Middle frontal gyrus (tissue), 1 donor: ENCODE results near the gene RER1.
A peak's percentile ranks its signal among the peaks of the same experiment; 100 is the strongest.

Experiments
- DNase-seq: peaks from one replicate; pipeline ENCODE4 v3.0.0-alpha.2; 2015; ENCODE audit warnings: low spot score; ENCODE audit errors: extremely low spot score

Gene RER1

DNA sequence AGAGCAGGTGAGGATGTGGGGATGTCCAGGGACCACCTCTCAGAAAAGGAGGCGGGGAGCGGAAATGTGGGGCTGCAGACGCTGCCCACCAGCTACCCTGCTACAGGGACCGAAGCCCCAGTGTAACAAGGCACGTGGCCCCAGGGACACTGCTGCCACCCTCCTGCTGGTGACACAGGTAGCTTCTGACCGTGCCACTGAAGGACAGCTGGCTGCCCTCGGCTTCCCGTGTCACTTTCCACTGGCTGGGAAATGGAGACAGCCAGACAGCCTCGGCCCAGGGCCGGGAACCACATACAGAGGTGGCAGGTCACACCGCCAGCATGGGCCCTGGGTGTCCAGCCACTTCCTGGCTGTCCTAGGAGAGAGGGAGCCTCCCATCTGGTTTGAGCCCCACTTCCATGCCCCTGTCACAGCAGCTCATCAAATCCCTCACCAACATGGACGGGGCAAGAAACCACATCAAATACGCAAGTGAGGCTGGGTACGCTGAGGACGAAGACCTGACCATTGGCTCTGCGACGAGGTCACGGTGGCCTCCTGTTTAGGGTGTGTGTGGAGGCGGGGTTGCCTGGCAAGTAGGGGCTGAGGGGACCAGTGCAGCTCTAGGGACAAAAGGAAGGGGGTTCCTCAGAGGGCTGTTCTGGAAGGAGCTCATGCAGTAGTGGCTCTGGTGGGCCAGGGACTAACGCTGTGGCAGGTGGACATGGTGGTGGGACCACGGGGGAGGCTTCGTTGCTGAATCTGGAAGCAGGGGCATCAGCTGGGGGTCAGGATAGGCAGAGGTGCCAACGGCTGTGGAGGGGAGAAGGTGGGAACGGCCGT is 15.7 kb downstream of the RER1 start:
- DNase-seq = no peak

DNA sequence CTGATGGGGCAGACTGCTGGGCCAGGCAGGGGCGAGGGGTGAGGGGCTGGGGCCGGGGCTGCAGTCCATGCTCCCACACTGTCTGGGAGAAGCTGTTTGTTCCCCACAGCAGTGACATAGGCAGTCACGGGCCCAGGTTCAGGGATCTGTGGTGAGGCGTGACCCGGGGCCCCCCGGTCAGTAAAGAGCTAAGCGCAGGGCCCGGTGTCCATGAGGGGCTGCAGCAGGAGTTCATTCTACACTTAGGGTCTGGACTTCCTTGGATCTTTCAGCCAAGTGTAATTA is 16.3 kb downstream of the RER1 start:
- DNase-seq = no peak

DNA sequence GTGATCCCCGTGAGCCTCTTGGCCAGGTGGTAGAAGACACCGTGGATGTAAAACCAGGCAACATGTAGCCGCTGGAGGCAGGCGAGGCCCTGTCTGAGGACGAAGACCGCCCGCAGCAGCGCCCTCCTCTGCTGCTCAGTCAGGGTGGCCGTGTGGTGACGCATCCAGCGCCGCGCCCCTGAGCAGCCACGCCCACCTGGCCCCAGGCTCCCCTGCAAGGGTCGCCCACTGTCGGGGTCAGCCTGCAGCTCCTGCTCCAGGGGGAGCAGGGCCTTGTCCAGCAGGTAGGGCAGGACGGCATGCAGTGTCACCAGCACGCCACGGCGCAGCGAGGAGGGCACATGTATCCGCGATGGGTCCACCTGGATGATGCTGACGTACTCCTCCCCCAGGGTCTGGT is 16.8 kb downstream of the RER1 start:
- no peak for DNase-seq

DNA sequence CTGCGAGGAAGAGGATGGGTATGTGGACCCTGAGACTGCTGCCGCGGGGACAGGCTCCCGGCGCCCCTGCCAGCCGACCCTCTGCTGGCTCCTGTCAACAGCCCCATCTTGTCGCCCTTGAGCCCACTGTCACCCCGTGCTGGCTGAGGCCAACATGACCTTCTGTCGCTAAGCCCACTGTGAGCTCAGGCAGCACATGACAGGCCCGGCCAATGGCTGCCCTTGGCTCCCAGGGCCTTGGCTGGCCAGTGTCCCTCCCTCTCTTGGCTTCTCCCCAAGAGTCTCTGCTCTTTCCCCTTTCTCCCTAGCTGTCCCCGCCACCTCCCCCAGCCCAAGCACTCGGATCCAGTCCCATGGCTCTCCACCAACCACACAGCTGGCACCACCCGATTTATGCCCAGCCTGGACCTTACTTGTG is 17.2 kb downstream of the RER1 start:
- no peak for DNase-seq

DNA sequence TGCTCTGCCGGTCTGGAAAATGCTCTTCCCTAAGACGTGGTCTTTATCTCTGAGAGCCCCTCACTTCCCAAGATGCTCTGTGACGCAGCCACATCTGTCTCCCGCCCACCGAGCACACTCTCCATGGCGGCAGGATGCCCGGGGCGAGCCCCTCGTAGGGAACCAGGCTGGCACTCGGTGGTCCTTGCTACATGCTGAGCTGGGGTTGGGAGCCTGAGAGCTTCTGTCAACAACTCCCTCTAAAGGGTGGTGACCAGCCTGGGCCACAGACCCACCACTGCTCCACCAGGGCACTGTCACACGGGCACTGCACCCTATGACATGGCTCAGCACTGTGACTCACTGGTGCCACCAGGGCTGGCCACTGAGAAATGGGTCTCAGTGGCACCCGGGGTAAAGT is 18.1 kb downstream of the RER1 start:
- no peak for DNase-seq

DNA sequence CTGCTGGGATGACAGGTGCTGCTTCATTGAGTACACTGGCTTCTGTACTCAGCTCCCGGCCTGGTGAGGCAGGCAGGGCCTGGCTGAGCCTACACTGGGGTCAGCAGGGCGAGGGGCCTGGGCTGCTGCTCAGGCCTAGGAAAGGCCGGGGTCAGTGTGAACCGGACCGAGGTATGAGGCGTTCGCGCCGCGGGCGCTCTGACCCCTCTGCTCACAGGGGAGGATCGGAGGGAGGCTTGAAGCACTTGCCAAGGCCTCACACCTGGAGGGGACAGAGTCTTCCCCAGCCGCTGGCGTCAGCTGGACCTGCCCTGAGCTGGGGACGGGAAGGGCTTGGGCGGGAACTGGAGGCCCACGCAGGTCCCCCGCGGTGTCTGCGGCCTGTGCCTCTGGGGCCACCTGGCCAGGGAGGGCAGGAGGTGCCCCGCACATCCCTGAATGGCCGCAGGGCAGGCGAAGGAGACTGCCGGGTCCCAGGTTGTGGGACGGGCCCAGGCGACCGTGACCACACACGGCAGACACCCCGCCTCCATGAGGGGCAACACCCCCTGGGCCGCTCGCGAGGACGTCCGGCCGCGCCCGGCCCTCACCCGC is 20.3 kb downstream of the RER1 start:
- no peak for DNase-seq

DNA sequence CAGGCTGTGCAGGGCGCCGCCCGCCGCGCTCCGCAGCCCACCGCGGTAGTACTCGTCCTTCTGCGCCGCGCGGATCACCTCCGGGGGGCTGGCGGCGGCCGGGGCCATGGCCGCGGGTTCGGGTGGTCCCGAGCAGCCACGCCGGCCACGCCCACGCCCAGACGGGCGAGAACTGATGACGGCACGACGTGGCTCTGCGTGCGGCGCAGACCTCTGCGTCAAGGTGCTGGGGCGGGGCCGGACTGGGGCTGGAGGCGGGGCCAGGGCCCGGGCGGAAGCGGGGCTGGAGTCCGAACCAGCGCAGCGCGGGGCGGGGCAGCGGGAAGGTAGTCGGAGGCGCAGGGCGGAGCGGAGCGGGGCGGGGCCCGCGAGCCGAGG is 20.7 kb downstream of the RER1 start, which contains the start of gene PEX10:
TSS of gene PEX10 (minus strand) at position 170 of the 378 bp plus-strand sequence. CDS start at position 108, 62 bp downstream.
- peak; percentile 88 for DNase-seq

DNA sequence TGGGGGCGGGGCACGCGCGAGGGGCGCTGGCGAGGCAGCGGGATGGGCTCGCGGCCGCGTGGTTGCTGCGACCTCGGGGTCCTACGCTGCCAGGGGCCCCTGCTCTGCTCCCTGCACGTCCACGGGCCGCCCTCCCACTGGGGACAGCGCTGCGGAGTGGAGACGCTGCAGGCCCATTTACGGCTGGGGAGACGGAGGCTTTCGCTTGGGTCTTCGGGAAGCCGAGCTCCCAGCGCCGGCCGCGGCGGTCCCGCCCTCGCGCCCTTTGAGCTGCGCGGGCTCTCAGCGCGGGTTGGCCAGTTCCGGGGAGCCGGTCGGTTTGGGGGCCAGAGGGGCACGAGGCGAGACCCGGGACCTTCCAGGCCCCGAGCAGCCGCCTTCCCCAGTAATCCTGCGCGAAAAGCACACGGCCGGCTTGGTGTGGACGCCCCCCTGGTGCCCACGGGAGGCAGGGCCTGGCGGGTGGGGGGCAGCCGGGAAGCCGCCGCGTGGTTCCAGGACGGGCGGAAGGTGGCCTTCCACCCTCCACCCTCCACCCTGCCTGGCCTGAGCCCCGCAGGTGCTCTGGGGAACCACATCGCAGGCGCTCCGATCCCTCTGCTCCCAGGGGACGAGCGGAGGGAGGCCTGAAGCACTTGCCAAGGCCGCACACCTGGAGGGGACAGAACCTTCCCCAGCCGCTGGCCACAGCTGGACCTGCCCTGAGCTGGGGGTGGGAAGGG is 21.3 kb downstream of the RER1 start:
- DNase-seq = no peak

DNA sequence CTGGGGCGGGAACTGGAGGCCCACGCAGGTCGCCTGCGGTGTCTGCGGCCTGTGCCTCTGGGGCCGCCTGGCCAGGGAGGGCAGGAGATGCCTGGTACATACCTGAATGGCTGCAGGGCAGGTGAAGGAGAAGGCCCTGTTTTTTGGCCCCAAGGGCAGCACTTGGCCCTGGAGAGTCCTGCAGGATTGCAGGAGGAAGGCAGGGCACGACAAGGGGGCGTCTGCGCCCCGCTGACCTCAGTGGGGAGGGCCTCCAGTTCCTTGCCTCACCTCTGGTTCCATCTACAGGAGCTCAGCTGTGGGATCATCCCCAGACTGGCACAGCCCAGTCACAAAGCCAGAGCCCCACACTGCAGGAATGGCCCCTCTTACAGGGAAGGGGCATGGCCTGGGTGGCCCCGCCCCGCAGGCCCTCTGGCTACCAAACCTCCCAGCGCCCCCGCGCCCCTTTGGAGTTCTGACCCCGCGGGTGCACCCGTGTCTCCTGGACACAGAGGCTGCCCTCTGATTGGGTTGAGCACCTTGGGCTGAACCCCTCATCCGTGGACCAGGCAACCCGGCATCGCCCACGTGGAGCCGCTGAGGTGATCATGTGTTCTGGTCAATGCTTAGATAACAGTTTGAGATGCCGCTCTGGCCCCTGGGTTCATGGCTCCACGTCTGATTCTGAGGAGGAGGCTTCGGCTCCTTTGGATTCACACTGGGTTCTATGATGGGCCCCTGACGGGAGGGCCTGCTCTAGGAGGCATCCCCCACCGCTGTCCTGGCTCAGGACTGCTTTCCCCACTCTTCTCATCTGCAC is 22.1 kb downstream of the RER1 start:
- no peak for DNase-seq

DNA sequence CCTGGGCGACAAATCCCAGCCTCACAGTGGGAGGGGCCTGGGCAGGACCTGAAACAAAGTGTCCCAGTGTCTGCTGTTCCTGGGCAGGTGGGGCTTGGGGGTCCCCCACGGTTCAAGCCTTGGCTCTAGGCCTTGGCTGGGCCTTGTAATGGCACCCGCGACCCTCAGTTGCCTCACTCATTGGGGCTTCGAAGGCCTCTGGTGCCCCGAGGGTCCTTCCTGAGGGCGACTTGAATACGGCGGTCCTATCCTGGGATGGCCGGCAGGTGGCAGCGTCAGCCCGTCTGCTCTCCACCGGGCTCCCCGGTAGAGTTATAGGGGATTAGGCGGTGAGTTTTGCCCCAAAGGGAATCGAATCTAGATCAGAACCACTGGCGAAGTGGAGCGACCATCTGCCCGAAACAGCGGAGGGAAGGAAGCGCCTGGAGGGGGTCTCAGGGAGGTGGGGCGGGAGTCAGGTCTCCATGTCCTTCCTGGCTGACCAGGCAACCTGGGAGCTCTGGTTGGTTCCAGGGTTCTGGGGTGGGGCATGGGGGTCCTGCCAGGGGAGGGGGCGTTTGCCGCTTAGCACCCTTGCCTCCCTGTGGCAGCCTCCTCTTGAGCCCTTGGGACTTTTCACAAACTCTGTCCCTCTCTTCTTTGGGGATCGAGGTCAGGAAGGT is 22.8 kb downstream of the RER1 start:
- DNase-seq = peak; percentile 60

DNA sequence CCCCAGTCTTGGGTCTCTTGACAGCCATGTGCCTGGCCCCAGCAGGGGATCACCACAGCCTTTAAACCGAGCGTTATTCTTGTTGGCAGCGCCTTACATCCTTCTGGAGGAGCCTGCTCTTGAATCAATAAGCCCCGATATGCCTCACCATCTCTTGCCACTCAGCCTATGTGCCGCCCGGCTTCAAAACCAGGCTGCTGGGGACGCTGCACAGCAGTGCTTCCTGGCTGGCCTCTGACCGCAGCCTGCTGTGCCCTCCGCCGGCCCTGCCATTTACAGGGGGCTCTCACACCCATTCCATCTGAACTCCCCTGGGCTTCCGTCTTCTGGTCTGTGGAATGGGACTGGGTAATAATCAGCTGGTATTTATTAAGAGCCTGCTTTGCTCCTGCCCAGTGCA is 23.7 kb downstream of the RER1 start:
- DNase-seq = no peak

DNA sequence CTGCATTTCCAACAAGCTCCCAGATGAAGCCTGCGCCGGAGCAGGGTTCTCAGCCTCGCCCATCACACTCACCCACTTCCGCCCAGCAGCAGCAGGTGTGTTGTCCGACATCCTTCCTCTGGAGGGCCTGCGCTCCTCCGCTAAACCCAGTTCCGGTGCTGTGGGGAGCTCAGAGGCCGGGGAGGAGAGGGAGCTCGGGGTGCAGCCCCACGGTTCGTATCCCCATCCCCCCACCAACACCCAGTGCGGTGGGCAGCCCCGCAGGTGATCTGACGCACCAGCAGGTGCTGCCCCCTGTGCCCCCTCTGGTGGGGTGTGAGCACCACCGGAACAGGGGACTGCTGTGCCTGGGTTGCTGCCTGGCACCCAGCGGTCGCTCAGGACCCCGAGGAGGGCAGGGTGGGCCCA is 24.2 kb downstream of the RER1 start:
- no peak for DNase-seq

DNA sequence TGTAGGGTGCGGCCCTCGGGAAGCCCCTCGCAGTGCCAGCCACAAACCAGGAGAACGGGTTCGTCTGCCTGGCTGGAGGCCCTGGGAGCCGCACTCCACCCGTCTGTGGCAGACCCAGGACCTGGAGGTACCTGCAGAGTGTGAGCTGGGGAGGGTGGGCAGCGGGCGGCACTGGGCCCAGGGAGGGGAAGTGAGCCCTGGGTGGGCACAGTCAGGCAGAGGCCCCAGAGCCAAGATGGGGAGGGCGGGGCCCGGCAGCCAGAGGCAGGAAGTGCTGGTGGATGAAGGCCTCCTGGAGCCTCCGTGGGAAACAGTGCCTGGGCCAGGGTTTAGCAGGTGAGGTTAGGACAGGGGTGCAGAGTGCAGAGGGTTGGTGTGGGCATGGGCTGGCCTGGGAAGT is 24.8 kb downstream of the RER1 start:
- DNase-seq = no peak

DNA sequence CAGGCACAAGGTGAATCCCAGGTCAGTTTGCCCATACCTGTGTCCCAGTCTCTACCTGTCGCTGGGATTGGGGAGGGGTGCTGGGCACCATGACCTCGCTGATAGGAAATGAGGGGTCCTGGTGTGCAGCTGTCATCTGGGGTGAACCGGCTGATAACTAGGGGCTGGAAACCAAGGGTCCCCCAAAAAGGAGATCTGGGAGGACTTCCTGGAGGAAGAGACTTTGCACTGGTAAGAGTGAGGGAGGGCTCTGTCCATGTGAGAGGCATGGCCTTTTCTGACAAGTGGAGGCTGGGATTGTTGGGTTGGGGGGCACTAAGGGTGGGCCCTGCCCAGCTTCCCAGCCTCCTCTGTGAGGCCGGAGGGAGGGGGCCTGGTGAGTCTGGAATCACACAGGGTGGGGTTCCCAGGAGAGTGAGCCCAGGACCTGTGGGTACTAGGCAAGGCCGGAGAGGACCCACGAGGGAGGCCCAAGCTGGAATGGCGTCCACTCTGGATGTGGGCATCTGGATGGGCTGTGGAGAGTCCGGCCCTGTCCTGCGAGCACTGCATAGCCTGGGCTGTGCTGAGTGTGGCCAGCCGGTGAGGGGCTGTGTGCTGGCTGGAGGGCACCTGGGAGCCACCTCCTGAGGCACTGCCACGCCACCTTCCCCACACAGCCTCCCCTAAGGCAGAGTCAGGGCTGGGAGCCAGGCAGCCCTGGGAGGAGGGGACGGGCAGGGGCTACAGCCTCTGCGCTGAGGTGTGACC is 25.6 kb downstream of the RER1 start:
- no peak for DNase-seq

DNA sequence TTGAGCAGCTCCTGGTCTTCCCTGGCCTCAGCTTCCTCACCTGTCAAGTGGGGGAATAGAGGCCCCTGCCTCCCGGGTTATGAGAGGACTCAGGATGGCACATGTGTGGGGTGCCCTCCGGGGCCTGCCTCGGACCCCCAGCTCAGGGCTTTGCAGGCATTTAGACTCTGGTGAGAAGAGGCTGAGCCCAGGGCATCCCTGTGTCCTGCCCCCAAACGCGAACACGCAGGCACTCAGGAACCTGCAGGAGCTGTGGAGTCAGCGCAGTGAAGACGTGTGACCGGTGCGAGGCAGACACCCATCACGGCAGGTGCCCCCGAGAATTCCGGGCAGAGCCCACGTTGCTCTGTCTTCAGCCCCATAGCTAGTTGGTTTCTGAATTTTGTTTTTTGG is 26.2 kb downstream of the RER1 start:
- DNase-seq = no peak

DNA sequence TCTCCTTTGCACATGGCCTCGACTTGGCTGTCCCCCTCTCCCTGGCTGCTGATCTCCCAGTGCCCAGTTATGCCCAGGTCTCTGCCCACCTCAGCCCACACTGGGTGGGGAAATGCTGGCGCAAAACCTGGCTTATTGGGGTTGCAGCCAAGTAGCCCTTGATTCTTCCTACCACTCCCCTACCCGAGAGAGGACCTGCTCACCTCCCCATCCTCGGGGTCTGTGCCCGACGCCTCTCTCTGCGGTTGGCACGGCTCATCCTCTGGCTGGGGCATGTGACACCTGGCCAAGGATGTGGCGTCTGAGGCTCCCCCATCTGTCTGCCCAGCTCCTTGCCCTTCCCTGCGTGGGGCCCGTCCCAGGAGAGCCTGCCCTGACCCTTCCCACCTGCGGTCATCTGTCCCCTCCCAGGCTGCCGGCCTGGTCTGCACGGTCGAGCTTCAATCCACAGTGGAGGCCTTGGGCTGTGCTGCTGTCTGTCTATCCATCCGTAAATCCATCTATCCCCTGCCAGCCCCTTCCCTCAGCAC is 27.2 kb downstream of the RER1 start:
- no peak for DNase-seq

DNA sequence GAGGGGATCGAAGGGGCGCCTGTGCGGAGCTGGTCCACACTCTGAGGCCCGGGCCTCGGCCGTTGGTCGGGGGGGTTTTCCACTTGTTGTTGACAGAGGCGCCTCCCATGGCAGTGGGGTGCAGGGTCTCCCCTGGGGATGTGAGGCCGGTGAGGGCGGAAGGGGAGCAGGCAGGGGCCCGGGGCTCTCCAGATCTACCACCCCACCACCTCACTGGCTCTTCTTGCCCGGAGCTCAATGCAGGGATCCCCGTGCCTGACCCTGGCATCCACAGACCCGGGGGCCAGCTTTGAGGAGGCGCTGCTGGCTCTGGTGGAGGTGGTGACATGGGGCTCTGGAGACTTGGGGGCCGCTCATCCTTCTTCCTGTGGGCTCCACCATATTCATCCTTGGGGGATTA is 27.8 kb downstream of the RER1 start:
- no peak for DNase-seq

DNA sequence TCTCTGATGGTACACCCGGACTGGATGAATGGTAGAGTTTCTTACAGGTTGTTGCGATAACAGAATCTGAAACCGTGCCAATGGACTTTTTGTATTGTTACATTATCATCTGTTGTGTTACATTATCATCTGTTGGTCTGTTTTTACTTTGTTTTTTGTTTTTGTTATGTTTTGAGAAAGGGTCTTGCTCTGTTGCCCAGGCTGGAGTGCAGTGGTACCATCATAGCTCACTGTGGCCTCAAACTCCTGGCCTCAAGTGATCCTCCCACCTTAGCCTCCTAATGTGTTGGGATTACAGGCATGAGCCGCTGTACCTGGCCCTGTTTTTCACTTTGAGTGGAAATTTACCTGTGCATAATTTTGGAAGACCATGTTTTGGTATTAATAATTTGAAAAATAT is 30.9 kb downstream of the RER1 start:
- no peak for DNase-seq

DNA sequence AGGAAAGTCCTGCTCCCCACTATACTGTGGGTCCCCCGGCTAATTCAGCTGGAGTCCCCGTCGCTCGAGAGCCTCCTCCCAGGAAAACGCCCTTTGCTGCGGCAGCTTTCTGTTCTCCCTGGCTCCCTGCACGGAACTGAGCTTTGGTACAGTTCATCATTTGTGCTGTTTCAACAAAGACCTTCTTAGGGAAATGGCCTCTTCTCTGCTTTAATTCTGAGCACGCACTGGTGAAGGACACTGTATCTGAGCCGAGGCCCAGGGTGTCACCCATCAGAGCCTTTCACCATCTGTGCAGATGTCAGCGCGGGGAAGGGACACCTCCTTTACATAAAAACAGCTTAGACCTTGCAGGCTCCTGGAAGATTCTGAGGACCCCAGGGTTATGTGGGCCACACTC is 34.3 kb downstream of the RER1 start:
- no peak for DNase-seq

DNA sequence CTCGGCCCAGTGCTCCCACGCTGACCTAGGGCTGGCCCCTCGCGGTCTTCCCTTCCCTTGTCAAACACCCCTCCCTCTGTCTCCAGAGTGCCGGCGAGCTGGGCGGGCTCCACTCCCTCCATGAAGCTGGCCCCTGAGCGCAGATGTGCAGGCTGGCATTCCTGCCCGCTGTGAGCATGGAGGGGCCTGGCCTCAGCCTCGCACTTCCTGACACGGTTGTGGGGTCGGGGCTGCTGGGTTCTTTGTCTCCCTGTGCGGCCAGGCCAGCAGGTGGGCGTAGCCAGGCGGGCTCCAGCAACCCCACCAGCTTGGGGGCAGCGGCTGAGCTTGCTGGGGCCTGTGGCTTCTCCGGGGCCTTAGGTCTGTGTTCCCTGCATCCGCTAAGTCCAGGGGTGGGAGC is 34.9 kb downstream of the RER1 start:
- no peak for DNase-seq
